Omental fat pad (tissue), 4 donors: ENCODE data around the gene RBFOX1. TPM values are rescaled to one million over a fixed set of nuclear protein-coding genes. Genes with fewer than 3 reads are reported as not detected.
"Not testable (repeated sequence)": the region's sequence is repeated elsewhere in the genome, so short reads cannot be mapped to it uniquely, and the experiment has no call there.

Experiments used
- ATAC-seq: fragments of 150-250 bp; one replicate; pipeline ENCODE4 v1.9.1; 2016; ENCODE audit warnings: mild to moderate bottlenecking, moderate library complexity; ENCODE audit not compliant: low FRiP score
- DNase-seq: peaks from one replicate; pipeline ENCODE4 v3.0.0-alpha.2; 2019; ENCODE audit warnings: low spot score
- total RNA-seq, 4 donors: library from RNA; depleted of rRNA; stranded (reverse); fragments of >200 nt; gene quantifications; one replicate each; pipeline ENCODE4 v1.1.0, GENCODE V29; 2016
- TF ChIP-seq, protein P1 (sequence below), 3 donors: fragments of 450-650 bp; IDR thresholded peaks; one replicate each; pipeline ENCODE4 v1.5.1; 2016 to 2017; ENCODE audit warnings: antibody characterized with exemption in 3 of 3, mild to moderate bottlenecking in 3 of 3, moderate library complexity in 2 of 3

Gene RBFOX1
- total RNA-seq, 4 donors from 2014 or later, result 0.24 to 2.9 (median 1.1) TPM; not detected in 1

GRCh38 chr16:7501868-7502267 lies 169.2 kb downstream of the RBFOX1 start:
- DNase-seq, result no peak
- TF ChIP-seq, protein P1, sequence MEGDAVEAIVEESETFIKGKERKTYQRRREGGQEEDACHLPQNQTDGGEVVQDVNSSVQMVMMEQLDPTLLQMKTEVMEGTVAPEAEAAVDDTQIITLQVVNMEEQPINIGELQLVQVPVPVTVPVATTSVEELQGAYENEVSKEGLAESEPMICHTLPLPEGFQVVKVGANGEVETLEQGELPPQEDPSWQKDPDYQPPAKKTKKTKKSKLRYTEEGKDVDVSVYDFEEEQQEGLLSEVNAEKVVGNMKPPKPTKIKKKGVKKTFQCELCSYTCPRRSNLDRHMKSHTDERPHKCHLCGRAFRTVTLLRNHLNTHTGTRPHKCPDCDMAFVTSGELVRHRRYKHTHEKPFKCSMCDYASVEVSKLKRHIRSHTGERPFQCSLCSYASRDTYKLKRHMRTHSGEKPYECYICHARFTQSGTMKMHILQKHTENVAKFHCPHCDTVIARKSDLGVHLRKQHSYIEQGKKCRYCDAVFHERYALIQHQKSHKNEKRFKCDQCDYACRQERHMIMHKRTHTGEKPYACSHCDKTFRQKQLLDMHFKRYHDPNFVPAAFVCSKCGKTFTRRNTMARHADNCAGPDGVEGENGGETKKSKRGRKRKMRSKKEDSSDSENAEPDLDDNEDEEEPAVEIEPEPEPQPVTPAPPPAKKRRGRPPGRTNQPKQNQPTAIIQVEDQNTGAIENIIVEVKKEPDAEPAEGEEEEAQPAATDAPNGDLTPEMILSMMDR (IDR thresholded peaks at IDR 0.05), result no peak
- no peak for ATAC-seq

DNA sequence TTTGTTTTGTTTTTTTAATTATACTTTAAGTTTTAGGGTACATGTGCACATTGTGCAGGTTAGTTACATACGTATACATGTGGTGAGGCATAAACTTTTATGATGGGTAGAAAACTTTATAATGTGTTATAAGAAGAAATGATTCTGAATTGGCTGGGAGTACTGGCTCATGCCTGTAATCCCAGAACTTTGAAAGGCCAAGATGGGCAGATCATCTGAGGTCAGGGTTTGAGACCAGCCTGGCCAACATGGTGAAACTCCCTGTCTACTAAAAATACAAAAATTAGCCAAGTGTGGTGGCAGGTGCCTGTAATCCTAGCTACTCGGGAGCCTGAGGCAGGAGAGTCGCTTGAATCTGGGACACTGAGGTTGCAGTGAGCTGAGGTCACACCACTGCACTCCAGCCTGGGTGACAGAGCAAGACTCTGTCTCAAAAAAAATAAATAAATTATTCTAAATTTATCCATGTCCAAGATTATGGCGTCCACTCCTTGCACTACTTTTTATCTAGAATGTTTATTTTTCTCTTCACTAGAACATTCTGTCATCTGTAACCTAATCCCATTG lies 170.0 kb downstream of the RBFOX1 start:
- not testable (repeated sequence) for ATAC-seq

GRCh38 chr16:7503666-7504065 lies 171.0 kb downstream of the RBFOX1 start:
- DNase-seq (no peak), ATAC-seq (no peak)
- TF ChIP-seq, protein P1 (IDR thresholded peaks at IDR 0.05), result no peak

More for the DNA sequence above, 170.0 kb downstream of the RBFOX1 start:
- DNase-seq, result not testable (repeated sequence)

GRCh38 chr16:7504844-7505243 lies 172.2 kb downstream of the RBFOX1 start:
- TF ChIP-seq, protein P1 (IDR thresholded peaks at IDR 0.05), result no peak
- DNase-seq (no peak), ATAC-seq (no peak)

DNA sequence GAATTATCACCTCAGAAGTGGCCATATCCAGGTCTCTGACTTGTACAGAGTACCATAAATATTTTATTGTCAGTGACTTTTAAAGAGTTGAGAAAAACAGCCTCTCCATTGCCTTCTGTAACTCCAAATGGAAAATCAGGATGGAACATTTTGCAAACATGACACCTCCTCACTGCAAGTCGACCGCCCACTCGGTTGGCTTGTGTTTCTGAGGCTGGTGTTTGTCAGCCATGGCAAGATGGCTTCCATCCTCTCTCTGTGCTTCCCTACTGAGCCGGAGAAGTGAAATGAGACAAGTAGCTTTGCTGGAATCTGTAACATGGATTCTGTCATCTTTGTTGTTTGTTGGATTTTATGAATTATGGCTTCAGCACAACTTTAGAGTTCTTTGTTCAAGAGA lies 172.8 kb downstream of the RBFOX1 start:
- TF ChIP-seq, protein P1 (IDR thresholded peaks at IDR 0.05), result no peak
- ATAC-seq, result no peak

DNA sequence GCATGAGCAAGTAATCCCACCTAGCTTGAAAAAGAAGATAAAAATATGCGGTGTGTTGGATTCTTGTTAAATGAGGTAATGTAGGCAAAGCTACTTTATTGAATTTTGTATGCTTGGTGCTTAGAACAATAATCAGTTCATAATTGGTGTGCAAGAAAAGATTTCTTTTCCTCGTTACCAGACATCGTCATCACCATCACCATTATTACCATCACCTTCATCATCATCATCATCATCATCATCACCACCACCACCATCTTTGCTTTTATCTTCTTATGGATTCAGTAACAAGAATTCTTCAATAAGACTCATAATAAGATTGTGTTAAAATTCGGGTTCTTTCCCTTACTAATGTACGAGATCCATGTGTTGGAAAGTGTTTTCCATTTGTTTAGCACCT lies 173.7 kb downstream of the RBFOX1 start:
- ATAC-seq (no peak), DNase-seq (no peak)
- TF ChIP-seq, protein P1 (IDR thresholded peaks at IDR 0.05), result no peak

More for the DNA sequence above, 172.8 kb downstream of the RBFOX1 start:
- no peak for DNase-seq

DNA sequence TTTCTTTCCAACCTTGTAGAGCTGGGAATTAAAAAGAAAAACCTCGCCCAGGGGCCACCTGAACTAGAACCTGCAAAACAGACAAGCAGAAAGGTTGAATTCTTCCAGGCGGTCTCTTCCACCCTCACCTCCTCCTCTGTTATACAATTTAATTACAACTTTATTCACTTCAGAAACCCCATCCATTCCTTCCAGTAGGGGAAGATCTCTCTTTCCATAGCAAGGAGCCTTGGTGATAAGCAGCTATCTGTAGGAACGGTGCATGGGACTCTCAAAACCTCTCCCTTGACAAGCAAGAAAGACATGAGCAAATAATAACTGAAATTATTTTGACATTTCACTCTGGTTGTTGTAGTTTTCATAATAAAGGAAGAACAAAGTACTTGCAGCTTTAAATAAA lies 176.0 kb downstream of the RBFOX1 start:
- TF ChIP-seq, protein P1 (IDR thresholded peaks at IDR 0.05), result no peak
- DNase-seq, result no peak
- no peak for ATAC-seq
